ENCODE data around the gene PRMT7. TPM values are rescaled to one million over a fixed set of nuclear protein-coding genes. Genes with fewer than 3 reads are reported as not detected.

The PRMT7 gene
- total RNA-seq, 1 donor from 2014 or later: 30.0 TPM

- Histone ChIP-seq H3K4me1 (no peaks in the 10 kb centered on the region), H3K27me3 (no peaks in the 10 kb centered on the region), H3K27ac (no peak overlapping the region), H3K4me3 (no peak overlapping the region), H3K36me3 (no peaks in the 10 kb centered on the region), H3K9me3 (no peaks in the 10 kb centered on the region)
- ATAC-seq: no peak
- DNase-seq: no peak
- no peak for TF ChIP-seq CTCF (IDR thresholded peaks at IDR 0.05)
- intact Hi-C loops (cut with DNase I): no loop called here
These were observed 78.2 kb downstream of the PRMT7 start for GRCh38 chr16:68389006-68389405.

GRCh38 chr16:68389750-68390371, 79.0 kb downstream of the PRMT7 start:
- no peak overlapping the region for H3K27ac ChIP-seq
- H3K27me3 ChIP-seq: no peaks in the 10 kb centered on the region
- H3K4me1 ChIP-seq: no peaks in the 10 kb centered on the region
- ATAC-seq (no peak), DNase-seq (no peak)
- intact Hi-C loops (cut with DNase I): no loop called here
- no peaks in the 10 kb centered on the region for H3K36me3 ChIP-seq
- TF ChIP-seq CTCF (IDR thresholded peaks at IDR 0.05): no peak
- H3K4me3 ChIP-seq: no peak overlapping the region
- no peaks in the 10 kb centered on the region for H3K9me3 ChIP-seq

- no peaks in the 10 kb centered on the region for H3K9me3 ChIP-seq
- no peak overlapping the region for H3K4me3 ChIP-seq
- DNase-seq: no peak
- no peaks in the 10 kb centered on the region for H3K36me3 ChIP-seq
- H3K27me3 ChIP-seq: no peaks in the 10 kb centered on the region
- TF ChIP-seq CTCF (IDR thresholded peaks at IDR 0.05): no peak
- H3K4me1 ChIP-seq: no peaks in the 10 kb centered on the region
- H3K27ac ChIP-seq: no peak overlapping the region
- ATAC-seq: no peak
- intact Hi-C loops (cut with DNase I): no loop called here
These were observed 82.5 kb downstream of the PRMT7 start for GRCh38 chr16:68393333-68393732.

GRCh38 chr16:68395167-68395786, 84.5 kb downstream of the PRMT7 start:
- Histone ChIP-seq H3K27me3 (no peaks in the 10 kb centered on the region), H3K4me1 (no peaks in the 10 kb centered on the region), H3K36me3 (no peaks in the 10 kb centered on the region), H3K4me3 (no peak overlapping the region), H3K27ac (no peak overlapping the region), H3K9me3 (no peaks in the 10 kb centered on the region)
- TF ChIP-seq CTCF (IDR thresholded peaks at IDR 0.05): no peak
- no peak for DNase-seq
- intact Hi-C loops (cut with DNase I): loop anchor here (5.0 kb wide), 1 partner anchor 112 kb away; no protein-coding TSS in a partner anchor
- ATAC-seq: no peak

GRCh38 chr16:68395815-68396214, 85.0 kb downstream of the PRMT7 start:
- ATAC-seq (no peak), DNase-seq (no peak)
- no peaks in the 10 kb centered on the region for H3K4me1 ChIP-seq
- no peaks in the 10 kb centered on the region for H3K36me3 ChIP-seq
- H3K27me3 ChIP-seq: no peaks in the 10 kb centered on the region
- intact Hi-C loops (cut with DNase I): loop anchor here (5.0 kb wide), 1 partner anchor 111 kb away; no protein-coding TSS in a partner anchor
- H3K9me3 ChIP-seq: no peaks in the 10 kb centered on the region
- H3K27ac ChIP-seq: no peak overlapping the region
- no peak for TF ChIP-seq CTCF (IDR thresholded peaks at IDR 0.05)
- H3K4me3 ChIP-seq: no peak overlapping the region

Data from upper lobe of right lung (tissue), 1 donor.